ENCODE measurements around the gene SVIP.

The SVIP gene

DNA sequence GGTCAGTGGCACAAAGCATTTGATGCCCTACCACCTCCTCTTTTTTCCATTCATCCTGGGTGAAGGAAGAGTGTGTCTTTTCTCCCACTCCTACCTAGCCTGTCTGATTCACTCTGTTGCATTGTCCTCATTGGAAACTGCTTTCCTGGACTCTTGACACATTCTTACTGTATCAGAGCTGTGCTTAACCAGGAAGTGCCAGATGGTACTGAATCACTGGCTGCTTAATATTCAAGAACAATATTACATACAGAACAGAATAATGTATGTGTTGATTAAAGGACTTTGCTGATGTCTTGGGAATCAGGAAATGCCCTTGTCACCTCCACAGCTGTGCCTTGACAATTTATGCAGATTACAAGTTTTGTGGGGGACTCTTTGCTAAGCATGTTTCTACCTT, 44.4 kb downstream of the SVIP start:
- TF ChIP-seq, protein P1, sequence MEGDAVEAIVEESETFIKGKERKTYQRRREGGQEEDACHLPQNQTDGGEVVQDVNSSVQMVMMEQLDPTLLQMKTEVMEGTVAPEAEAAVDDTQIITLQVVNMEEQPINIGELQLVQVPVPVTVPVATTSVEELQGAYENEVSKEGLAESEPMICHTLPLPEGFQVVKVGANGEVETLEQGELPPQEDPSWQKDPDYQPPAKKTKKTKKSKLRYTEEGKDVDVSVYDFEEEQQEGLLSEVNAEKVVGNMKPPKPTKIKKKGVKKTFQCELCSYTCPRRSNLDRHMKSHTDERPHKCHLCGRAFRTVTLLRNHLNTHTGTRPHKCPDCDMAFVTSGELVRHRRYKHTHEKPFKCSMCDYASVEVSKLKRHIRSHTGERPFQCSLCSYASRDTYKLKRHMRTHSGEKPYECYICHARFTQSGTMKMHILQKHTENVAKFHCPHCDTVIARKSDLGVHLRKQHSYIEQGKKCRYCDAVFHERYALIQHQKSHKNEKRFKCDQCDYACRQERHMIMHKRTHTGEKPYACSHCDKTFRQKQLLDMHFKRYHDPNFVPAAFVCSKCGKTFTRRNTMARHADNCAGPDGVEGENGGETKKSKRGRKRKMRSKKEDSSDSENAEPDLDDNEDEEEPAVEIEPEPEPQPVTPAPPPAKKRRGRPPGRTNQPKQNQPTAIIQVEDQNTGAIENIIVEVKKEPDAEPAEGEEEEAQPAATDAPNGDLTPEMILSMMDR (IDR thresholded peaks at IDR 0.05; ENCODE audit: low read length, missing control alignments), result no peak
- no peak overlapping the region for H3K4me3 ChIP-seq (replicated peaks; ENCODE audit: low read depth, low read length)
- peak; percentile 76 for DNase-seq (ENCODE audit: low read depth)

DNA sequence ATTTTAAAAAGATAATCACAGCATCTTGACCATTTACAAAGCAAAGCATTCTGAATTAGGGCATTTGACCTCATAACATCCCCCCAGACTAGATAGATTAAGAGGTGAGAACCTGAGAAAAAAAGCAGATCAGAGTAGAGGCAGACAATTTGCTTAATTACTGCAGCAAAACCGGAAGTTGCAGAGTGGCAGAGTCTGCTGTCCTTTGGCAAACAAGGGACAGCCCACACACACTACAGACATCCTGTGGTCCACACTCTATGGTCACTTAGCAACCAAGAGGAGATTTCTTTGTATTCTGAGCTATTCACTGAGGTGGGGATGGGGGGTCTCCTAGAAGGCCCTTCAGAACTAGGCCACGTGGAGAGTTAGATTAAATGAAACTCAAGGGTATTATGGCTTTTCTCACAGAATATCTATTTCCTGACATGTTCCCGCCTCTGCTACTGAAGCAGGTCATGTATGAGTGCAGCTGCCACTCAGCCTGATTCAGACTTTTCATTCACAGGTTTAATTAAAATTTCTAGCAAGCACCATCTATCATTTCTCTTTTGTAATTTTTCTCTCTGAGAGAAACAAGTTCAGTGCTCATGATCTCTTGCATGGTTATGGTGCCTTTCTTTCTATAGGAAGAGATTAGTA, 48.5 kb downstream of the SVIP start:
- no peak overlapping the region for H3K4me3 ChIP-seq (replicated peaks; ENCODE audit: low read depth, low read length)
- DNase-seq (ENCODE audit: low read depth), result no peak
- TF ChIP-seq, protein P1 (IDR thresholded peaks at IDR 0.05; ENCODE audit: low read length, missing control alignments), result no peak

DNA sequence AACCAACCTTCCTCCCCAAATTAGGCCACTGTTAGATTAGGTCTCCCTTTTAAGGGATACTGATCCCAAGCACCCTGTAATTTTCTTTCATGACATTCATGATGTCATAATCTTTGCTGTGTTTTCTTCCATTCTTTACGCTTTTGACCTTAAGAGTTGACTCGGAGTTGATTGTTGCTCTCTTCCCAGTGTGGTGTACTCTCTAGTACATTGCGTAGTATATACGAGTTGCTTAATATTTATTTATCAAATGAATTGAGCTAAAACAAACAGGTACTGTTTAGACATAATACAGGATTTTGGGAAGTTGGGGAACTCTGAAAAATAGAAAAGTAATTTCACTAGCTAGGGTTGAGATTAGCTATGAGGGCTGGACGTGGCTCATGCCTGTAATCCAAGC, 49.8 kb downstream of the SVIP start:
- H3K4me3 ChIP-seq (replicated peaks; ENCODE audit: low read depth, low read length), result no peak overlapping the region
- TF ChIP-seq, protein P1 (IDR thresholded peaks at IDR 0.05; ENCODE audit: low read length, missing control alignments), result no peak
- DNase-seq (ENCODE audit: low read depth), result no peak

DNA sequence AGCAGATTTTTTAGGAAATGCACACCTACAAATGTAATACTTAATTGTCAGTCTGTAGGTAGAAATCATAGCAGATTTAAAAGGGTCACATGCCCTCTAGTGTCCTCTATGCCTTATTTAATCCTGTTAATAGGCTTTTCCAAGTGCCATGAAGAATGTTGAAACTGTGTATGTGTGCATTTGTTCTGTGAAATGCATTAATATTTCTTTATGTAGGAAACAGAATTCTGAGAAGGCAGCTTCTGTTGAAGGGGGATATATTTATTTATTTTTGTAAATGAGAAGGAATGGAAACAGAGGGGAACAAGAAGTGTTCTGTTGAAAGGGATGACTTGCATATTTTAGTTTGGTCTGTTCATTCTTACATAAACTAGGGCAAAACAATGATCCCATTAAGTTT, 51.0 kb downstream of the SVIP start:
- no peak for DNase-seq (ENCODE audit: low read depth)
- TF ChIP-seq, protein P1 (IDR thresholded peaks at IDR 0.05; ENCODE audit: low read length, missing control alignments), result no peak
- H3K4me3 ChIP-seq (replicated peaks; ENCODE audit: low read depth, low read length), result no peak overlapping the region

DNA sequence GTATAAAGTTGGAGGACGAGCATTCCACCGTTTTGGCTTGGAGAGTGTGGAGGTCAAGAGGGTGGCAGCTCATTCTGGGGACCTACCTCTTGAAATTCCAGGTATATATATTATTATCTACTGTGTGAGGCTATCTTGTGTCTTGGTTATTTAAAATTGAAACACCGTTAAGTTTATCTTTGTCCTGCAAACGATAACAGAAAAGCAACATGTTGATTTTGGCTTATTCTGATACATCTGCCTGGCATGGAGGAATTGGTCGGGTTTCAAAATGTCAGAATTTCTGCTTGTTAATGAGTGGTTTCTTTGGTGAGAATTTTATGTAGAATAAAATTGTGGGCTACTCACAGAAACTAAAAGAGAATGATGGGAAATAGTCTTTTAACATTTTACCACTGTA, 54.4 kb downstream of the SVIP start:
- DNase-seq (ENCODE audit: low read depth), result no peak
- no peak overlapping the region for H3K4me3 ChIP-seq (replicated peaks; ENCODE audit: low read depth, low read length)

DNA sequence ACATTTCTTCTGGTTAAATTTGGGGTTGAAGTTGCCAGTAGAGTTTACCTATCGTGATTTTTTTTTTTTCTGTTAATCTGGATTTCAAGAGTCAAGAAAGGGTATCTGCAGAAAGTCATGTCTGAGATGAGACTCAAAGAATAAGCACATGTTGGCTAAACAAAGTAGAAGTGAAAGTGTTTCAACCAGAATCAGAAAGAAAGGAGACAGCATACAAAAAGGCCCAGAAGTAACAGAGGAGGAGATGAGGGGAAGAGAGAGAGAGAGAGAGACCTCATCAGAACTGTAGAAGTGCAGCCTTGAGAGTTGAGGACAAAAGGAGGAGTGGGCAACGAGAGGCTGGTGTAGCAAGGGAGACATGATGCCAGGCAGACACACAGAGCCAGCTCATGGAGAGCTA, 54.9 kb downstream of the SVIP start:
- H3K4me3 ChIP-seq (replicated peaks; ENCODE audit: low read depth, low read length), result no peak overlapping the region
- DNase-seq (ENCODE audit: low read depth), result no peak
- TF ChIP-seq, protein P1 (IDR thresholded peaks at IDR 0.05; ENCODE audit: low read length, missing control alignments), result no peak

More for the DNA sequence above, 54.4 kb downstream of the SVIP start:
- TF ChIP-seq, protein P1 (IDR thresholded peaks at IDR 0.05; ENCODE audit: low read length, missing control alignments), result no peak

DNA sequence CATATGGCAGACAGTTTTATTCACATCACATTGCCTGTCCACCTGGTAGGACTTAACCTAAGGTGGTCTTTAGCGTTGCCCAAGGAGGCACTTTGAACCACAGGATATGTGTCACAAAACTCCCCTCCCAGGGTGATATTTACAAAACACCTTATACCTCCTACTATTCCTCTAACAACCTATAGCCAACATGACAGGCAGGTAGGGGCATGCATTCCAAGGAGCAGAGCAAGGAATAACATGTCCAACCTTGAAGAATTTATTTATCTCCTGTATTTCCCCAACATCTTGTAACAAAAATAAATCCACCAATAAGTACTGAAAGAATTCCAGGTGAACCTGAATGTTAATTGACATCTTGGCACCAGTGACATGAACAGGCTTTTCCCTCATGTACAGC, 60.5 kb downstream of the SVIP start:
- TF ChIP-seq, protein P1 (IDR thresholded peaks at IDR 0.05; ENCODE audit: low read length, missing control alignments), result no peak
- H3K4me3 ChIP-seq (replicated peaks; ENCODE audit: low read depth, low read length), result no peak overlapping the region
- no peak for DNase-seq (ENCODE audit: low read depth)
